Transverse colon (tissue), 4 donors: ENCODE data around the gene PLA2G4E. TPM values are rescaled to one million over a fixed set of nuclear protein-coding genes. Genes with fewer than 3 reads are reported as not detected.

Experiments used
- DNase-seq: peaks from one replicate; pipeline ENCODE4 v3.0.0-alpha.2; 2019
- H3K27ac ChIP-seq, 4 donors: fragments of 200-600 bp; sonication (generic); 2 replicates each; pipeline ENCODE4 v1.5.1; 2016 to 2018; ENCODE audit warnings: inconsistent platforms in 4 of 4
- H3K27me3 ChIP-seq: fragments of 200-600 bp; sonication (generic); 2 replicates; pipeline ENCODE4 v1.5.1; 2017; ENCODE audit warnings: inconsistent platforms
- H3K36me3 ChIP-seq, 4 donors: fragments of 200-600 bp; sonication (generic); 2 replicates each; pipeline ENCODE4 v1.5.1; 2017 to 2019; ENCODE audit warnings: inconsistent platforms in 4 of 4
- H3K4me1 ChIP-seq, 4 donors: fragments of 200-600 bp; sonication (generic); 2 replicates each; pipeline ENCODE4 v1.5.1; 2017 to 2020; ENCODE audit warnings: inconsistent platforms in 4 of 4
- H3K4me3 ChIP-seq, 4 donors: fragments of 200-600 bp; sonication (generic); 1 replicate in 1 of 4; 2 replicates in 3 of 4; pipeline versions ENCODE4 v1.5.1 to v1.6.1; 2017 to 2019; ENCODE audit warnings: inconsistent platforms in 4 of 4
- H3K9me3 ChIP-seq, 2 donors: fragments of 200-600 bp; sonication (generic); 2 replicates each; pipeline ENCODE4 v1.5.1; 2017 to 2019; ENCODE audit warnings: inconsistent platforms in 2 of 2
- EP300 ChIP-seq: sonication (generic); formaldehyde crosslinking; IDR thresholded peaks from one replicate; pipeline ENCODE4 v1.6.1; 2017; ENCODE audit warnings: antibody characterized with exemption, low read depth
- POLR2A ChIP-seq: fragments of 450-650 bp; IDR thresholded peaks from one replicate; pipeline ENCODE4 v1.6.1; 2016; ENCODE audit warnings: antibody characterized with exemption, mild to moderate bottlenecking, moderate library complexity
- POLR2AphosphoS5 ChIP-seq, 3 donors: sonication (generic); formaldehyde crosslinking; IDR thresholded peaks; one replicate each; pipeline ENCODE4 v1.6.1; 2016; ENCODE audit warnings: antibody characterized with exemption in 3 of 3
- WGBS, 2 donors: methylation state at CpG; one replicate each; pipeline ENCODE4 v1.1.5; 2018; ENCODE audit warnings: low coverage in 1 of 2; 5-methylcytosine and 5-hydroxymethylcytosine counted together
- in situ Hi-C, 4 donors: fragments of 200-750 bp; cut with MboI; loops; one replicate each; pipeline versions ENCODE4 v1.15.0 to v1.15.1; 2017; ENCODE audit warnings: low sequenced_read_pairs in 3 of 4, low pct_ligation_motif_present in 1 of 4, low pct_unique_long_range_greater_than_20kb in 1 of 4
- intact Hi-C: fragments of 100-400 bp; cut with DNase I; formaldehyde crosslinking; loops from one replicate; pipeline ENCODE4 v1.15.1; 2023; ENCODE audit warnings: low total_unique reads
- total RNA-seq, 4 donors: library from RNA; depleted of rRNA; stranded (reverse); fragments of >200 nt; gene quantifications; one replicate each; pipeline ENCODE4 v1.1.0, GENCODE V29; 2016
- TF ChIP-seq, protein P1 (sequence below), 5 experiments: fragments of 200-600 bp in 3 of 5; fragments of 450-650 bp in 2 of 5; sonication (generic) in 3 of 5; IDR thresholded peaks; 1 replicate in 2 of 5; 2 replicates in 3 of 5; pipeline ENCODE4 v1.5.1; 2016 to 2017; ENCODE audit warnings: antibody characterized with exemption in 5 of 5, inconsistent platforms in 3 of 5, mild to moderate bottlenecking in 2 of 5, moderate library complexity in 1 of 5

Gene PLA2G4E
- total RNA-seq, 4 donors from 2014 or later: 0.32 TPM; not detected in 3

DNA sequence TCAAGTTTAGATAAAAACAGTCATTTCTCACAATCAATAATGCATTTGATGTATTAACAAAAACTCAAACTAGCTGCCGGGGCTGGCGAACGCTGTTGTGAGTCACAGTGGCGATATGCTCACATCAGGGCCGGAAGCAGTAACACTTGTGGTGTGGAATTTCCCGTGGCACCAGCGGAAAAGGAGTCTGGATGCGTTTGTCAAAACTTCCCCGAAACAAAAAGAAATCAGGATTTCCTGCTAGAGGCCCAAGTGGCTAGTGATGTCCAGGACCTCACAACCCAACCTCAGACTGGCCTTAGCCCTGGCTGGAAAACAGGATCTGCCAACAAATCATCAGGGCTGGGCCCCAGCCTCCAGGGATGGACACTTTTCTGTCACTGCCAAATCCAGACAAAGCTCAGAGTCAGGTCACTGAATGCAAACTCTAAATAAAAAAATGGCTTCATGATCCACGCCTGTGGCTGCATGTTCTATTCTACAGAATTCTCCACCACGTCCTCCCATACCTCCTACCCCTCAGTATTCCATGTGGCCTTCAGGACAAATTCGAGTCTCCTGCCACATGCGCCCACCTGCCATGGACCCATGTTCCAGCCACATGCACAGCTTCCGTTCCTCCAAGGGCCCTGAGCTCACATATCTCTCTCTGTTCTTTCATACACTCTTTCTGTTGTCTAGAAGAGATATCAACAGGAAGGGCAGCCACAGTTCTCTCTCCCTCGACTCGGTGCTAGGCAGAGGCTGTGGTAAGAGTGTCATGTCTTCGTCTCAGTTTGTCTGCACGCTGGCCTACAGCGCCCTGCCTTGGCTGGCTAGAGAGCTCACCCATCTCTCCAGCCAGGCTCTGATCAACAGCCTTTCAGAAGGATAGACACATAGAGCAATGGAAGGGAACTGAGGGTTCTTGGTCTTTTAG lies 83.9 kb downstream of the PLA2G4E start:
- H3K27ac ChIP-seq: peak overlapping the region; percentile 62 to 71 (median 68)
- no peak overlapping the region for H3K4me3 ChIP-seq
- H3K4me1 ChIP-seq: peaks cover 3 to 47% (median 19%) of the 10 kb centered on the region in 4 donors
- in situ Hi-C loops: no loop called here
- DNase-seq: peak; percentile 46
- H3K36me3 ChIP-seq: no peaks in the 10 kb centered on the region
- H3K9me3 ChIP-seq: no peaks in the 10 kb centered on the region
- 78% methylated on average over 19 of the region's 19 CpGs; no CpG with 5 or more reads in 1 of the 2 donors for WGBS, 2 donors
- intact Hi-C loops: no loop called here
- TF ChIP-seq POLR2AphosphoS5 (IDR thresholded peaks at IDR 0.05): peak in 2 of 3 donors; percentile 10 to 11
- TF ChIP-seq, protein P1, sequence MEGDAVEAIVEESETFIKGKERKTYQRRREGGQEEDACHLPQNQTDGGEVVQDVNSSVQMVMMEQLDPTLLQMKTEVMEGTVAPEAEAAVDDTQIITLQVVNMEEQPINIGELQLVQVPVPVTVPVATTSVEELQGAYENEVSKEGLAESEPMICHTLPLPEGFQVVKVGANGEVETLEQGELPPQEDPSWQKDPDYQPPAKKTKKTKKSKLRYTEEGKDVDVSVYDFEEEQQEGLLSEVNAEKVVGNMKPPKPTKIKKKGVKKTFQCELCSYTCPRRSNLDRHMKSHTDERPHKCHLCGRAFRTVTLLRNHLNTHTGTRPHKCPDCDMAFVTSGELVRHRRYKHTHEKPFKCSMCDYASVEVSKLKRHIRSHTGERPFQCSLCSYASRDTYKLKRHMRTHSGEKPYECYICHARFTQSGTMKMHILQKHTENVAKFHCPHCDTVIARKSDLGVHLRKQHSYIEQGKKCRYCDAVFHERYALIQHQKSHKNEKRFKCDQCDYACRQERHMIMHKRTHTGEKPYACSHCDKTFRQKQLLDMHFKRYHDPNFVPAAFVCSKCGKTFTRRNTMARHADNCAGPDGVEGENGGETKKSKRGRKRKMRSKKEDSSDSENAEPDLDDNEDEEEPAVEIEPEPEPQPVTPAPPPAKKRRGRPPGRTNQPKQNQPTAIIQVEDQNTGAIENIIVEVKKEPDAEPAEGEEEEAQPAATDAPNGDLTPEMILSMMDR (IDR thresholded peaks at IDR 0.05): no peak
- H3K27me3 ChIP-seq: no peaks in the 10 kb centered on the region

DNA sequence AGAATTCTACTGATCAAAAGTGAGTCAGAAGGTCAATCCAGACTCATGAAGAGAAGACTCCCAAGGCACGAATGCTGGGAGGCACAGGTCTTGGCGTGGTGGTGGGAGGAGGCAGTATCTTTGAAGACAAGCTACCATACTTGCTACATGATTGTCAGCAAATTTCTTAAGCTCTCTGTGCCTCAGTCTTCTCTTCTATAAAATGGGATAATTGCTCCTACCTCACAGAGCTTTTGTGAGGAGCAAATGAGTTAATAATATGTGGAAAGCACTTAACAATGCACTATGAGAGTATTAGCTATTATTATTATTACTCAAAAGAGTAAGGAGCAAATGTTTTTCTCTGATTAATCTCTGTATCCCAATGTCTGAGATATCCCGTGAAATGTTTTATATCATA lies 84.7 kb downstream of the PLA2G4E start:
- Histone ChIP-seq H3K27ac (peak overlapping the region; percentile 11 to 71 (median 54)), H3K9me3 (no peaks in the 10 kb centered on the region), H3K4me3 (no peak overlapping the region), H3K27me3 (no peaks in the 10 kb centered on the region), H3K4me1 (peaks cover 5 to 52% (median 21%) of the 10 kb centered on the region in 4 donors), H3K36me3 (no peaks in the 10 kb centered on the region)
- WGBS, 2 donors: 88 to 89% methylated on average over 3 of the region's 3 CpGs
- no peak for DNase-seq
- intact Hi-C loops: no loop called here
- in situ Hi-C loops: no loop called here
- TF ChIP-seq, protein P1 (IDR thresholded peaks at IDR 0.05): no peak
- TF ChIP-seq POLR2AphosphoS5 (IDR thresholded peaks at IDR 0.05): no peak
- TF ChIP-seq EP300: no peak
- no peak for TF ChIP-seq POLR2A

DNA sequence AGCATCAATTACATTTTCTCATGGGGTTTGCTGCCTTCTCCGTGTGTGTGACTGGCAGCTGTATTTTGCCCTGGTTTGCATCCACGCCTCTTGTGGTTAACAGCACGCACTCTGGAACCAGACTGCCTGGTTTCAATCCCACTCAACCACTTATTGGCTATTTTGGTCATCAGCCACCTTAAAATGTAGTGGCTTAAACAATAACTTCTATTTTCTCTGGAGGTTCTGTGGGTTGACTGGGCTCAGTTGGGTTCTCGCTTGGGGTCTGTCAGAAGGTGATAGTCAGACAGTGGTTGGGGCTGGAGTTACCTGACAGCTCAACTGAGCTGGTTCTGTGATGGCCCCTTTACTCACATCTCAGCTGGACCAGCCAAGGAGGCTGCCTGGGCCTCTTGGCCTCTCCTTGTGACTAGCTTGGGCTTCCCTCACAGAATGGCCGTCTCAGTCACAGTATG lies 85.2 kb downstream of the PLA2G4E start:
- Histone ChIP-seq H3K36me3 (no peaks in the 10 kb centered on the region), H3K27ac (peak overlapping the region; percentile 35 to 71 (median 54)), H3K27me3 (no peaks in the 10 kb centered on the region), H3K4me1 (peaks cover 11 to 58% (median 27%) of the 10 kb centered on the region in 4 donors), H3K4me3 (no peak overlapping the region), H3K9me3 (no peaks in the 10 kb centered on the region)
- intact Hi-C loops: no loop called here
- TF ChIP-seq POLR2AphosphoS5 (IDR thresholded peaks at IDR 0.05): no peak
- no peak for TF ChIP-seq POLR2A
- TF ChIP-seq EP300: no peak
- TF ChIP-seq, protein P1 (IDR thresholded peaks at IDR 0.05): no peak
- DNase-seq: no peak
- in situ Hi-C loops: no loop called here
- 74 to 80% methylated on average over 1 to 5 of the region's 5 CpGs for WGBS, 2 donors

DNA sequence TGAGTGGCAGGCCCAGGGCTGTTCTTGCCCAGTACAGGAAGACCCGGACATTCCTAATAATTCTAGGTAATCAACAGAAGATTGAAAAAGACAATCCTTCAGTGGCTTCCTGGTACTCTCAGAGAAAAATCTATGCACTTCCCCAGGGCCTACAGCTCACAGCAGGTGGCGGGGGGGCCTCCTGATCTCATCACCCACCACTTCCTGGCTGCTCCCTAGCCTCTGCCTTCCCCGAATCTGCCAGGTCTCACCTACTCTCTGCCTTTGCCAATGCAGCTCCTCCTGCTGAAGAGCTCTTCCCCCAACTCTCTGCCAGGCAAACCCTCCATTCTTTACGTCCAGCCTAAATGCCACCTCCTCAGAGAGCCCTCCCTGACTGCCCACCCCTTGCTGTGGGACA lies 86.0 kb downstream of the PLA2G4E start:
- Histone ChIP-seq H3K27ac (peak overlapping the region; percentile 35 to 71 (median 71)), H3K4me3 (no peak overlapping the region), H3K27me3 (no peaks in the 10 kb centered on the region), H3K9me3 (no peaks in the 10 kb centered on the region), H3K36me3 (no peaks in the 10 kb centered on the region), H3K4me1 (peaks cover 16 to 65% (median 34%) of the 10 kb centered on the region in 4 donors)
- WGBS, 2 donors: 70 to 86% methylated on average over 1 to 4 of the region's 4 CpGs
- peak; percentile 61 for DNase-seq
- in situ Hi-C loops: no loop called here
- TF ChIP-seq EP300: no peak
- intact Hi-C loops: no loop called here
